Fibroblast of pulmonary artery (primary cell): Measurements from ENCODE around the gene TTC28.

ENCODE experiments used
- DNase-seq: peaks from one replicate; pipeline ENCODE4 v3.0.0-alpha.2; 2010; ENCODE audit warnings: low read depth
- H3K4me3 ChIP-seq: replicated peaks from 2 replicates; pipeline ENCODE4 v1.5.1; 2011; ENCODE audit warnings: low read depth, mild to moderate bottlenecking, control low read depth, low read length, moderate library complexity
- CTCF ChIP-seq: IDR thresholded peaks from 2 replicates; pipeline ENCODE4 v1.5.1; 2011; ENCODE audit warnings: mild to moderate bottlenecking, control low read depth, low read length, inconsistent platforms; ENCODE audit errors: missing control alignments

TTC28 gene

GRCh38 chr22:28268850-28269249 lies 410.8 kb downstream of the TTC28 start:
- no peak for DNase-seq
- no peak overlapping the region for H3K4me3 ChIP-seq
- no peak for TF ChIP-seq CTCF

GRCh38 chr22:28268171-28268570 lies 411.5 kb downstream of the TTC28 start:
- no peak for DNase-seq
- TF ChIP-seq CTCF: no peak

GRCh38 chr22:28260619-28261018 lies 419.0 kb downstream of the TTC28 start:
- no peak for TF ChIP-seq CTCF
- DNase-seq: no peak
- H3K4me3 ChIP-seq: no peak overlapping the region

More at GRCh38 chr22:28268171-28268570, 411.5 kb downstream of the TTC28 start:
- H3K4me3 ChIP-seq: no peak overlapping the region

GRCh38 chr22:28259774-28260312 lies 419.8 kb downstream of the TTC28 start:
- no peak for TF ChIP-seq CTCF
- no peak overlapping the region for H3K4me3 ChIP-seq
- DNase-seq: no peak

GRCh38 chr22:28254396-28254795 lies 425.2 kb downstream of the TTC28 start:
- no peak overlapping the region for H3K4me3 ChIP-seq
- TF ChIP-seq CTCF: no peak
- no peak for DNase-seq

- no peak for DNase-seq
- H3K4me3 ChIP-seq: no peak overlapping the region
- TF ChIP-seq CTCF: no peak
Measured at GRCh38 chr22:28252539-28252938, 427.1 kb downstream of the TTC28 start.

GRCh38 chr22:28250036-28250695 lies 429.5 kb downstream of the TTC28 start:
- DNase-seq: no peak
- TF ChIP-seq CTCF: no peak
- H3K4me3 ChIP-seq: no peak overlapping the region
